ENCODE results near the gene DNAJC18.

Gene DNAJC18

GRCh38 chr5:139385061-139386049, 54.0 kb downstream of the DNAJC18 start:
- DNase-seq: no peak

- DNase-seq: no peak
Observed at GRCh38 chr5:139384591-139385051, 54.7 kb downstream of the DNAJC18 start.

- no peak for DNase-seq
Observed at GRCh38 chr5:139383993-139384590, 55.2 kb downstream of the DNAJC18 start.

- DNase-seq: no peak
Observed at GRCh38 chr5:139383275-139383992, 55.9 kb downstream of the DNAJC18 start, which contains the start of gene SLC23A1. Gene SLC23A1, minus strand, starts transcription at chr5:139383297. Its CDS starts 44 bp downstream, at chr5:139383253.

- no peak for DNase-seq
Observed at GRCh38 chr5:139382807-139383206, 56.5 kb downstream of the DNAJC18 start.

- DNase-seq: no peak
Observed at GRCh38 chr5:139381837-139382761, 57.2 kb downstream of the DNAJC18 start.

- DNase-seq: no peak
Observed at GRCh38 chr5:139379626-139380449, 59.5 kb downstream of the DNAJC18 start.

- no peak for DNase-seq
Observed at GRCh38 chr5:139378941-139379361, 60.4 kb downstream of the DNAJC18 start.

GRCh38 chr5:139378101-139378825, 61.1 kb downstream of the DNAJC18 start:
- DNase-seq: no peak

GRCh38 chr5:139377226-139377625, 62.1 kb downstream of the DNAJC18 start:
- no peak for DNase-seq

GRCh38 chr5:139376364-139376763, 63.0 kb downstream of the DNAJC18 start:
- DNase-seq: no peak

GRCh38 chr5:139374909-139375308, 64.4 kb downstream of the DNAJC18 start:
- no peak for DNase-seq

- DNase-seq: no peak
Observed at GRCh38 chr5:139371482-139372435, 67.6 kb downstream of the DNAJC18 start.

GRCh38 chr5:139369181-139369580, 70.1 kb downstream of the DNAJC18 start:
- DNase-seq: no peak

GRCh38 chr5:139368613-139369012, 70.7 kb downstream of the DNAJC18 start:
- DNase-seq: no peak

GRCh38 chr5:139364466-139364865, 74.9 kb downstream of the DNAJC18 start:
- DNase-seq: no peak

GRCh38 chr5:139363937-139364336, 75.4 kb downstream of the DNAJC18 start:
- DNase-seq: no peak

- DNase-seq: no peak
Observed at GRCh38 chr5:139361835-139362429, 77.4 kb downstream of the DNAJC18 start.

GRCh38 chr5:139360384-139360783, 78.9 kb downstream of the DNAJC18 start:
- no peak for DNase-seq

All from NCI-H1048 (cell line).